ENCODE data around the gene TEX2.

TEX2 gene

GRCh38 chr17:64099543-64099942 is 163.5 kb downstream of the TEX2 start:
- FAIRE-seq (no peak), DNase-seq (ENCODE audit: insufficient read length, low spot score) (no peak)

Data from HTR-8/SVneo (cell line).